K562 treated with DMSO at 1 percent for 12 hours (cell line): ENCODE measurements around the gene PCDHB15. TPM values are rescaled to one million over a fixed set of nuclear protein-coding genes. Genes with fewer than 3 reads are reported as not detected.

Experiments
- total RNA-seq: library from RNA; unstranded; fragments of 300-600 nt; gene quantifications from 2 replicates; pipeline ENCODE4 v1.2.3, GENCODE V29; 2022; ENCODE audit not compliant: insufficient read depth

PCDHB15 gene
- total RNA-seq: 0.33 TPM in 1 of 2 replicates, not detected in the other

GRCh38 chr5:141245250-141245717 is at the start of gene PCDHB15:
Gene PCDHB15 (plus strand): TSS chr5:141245395. CDS start chr5:141245579, 184 bp downstream.

DNA sequence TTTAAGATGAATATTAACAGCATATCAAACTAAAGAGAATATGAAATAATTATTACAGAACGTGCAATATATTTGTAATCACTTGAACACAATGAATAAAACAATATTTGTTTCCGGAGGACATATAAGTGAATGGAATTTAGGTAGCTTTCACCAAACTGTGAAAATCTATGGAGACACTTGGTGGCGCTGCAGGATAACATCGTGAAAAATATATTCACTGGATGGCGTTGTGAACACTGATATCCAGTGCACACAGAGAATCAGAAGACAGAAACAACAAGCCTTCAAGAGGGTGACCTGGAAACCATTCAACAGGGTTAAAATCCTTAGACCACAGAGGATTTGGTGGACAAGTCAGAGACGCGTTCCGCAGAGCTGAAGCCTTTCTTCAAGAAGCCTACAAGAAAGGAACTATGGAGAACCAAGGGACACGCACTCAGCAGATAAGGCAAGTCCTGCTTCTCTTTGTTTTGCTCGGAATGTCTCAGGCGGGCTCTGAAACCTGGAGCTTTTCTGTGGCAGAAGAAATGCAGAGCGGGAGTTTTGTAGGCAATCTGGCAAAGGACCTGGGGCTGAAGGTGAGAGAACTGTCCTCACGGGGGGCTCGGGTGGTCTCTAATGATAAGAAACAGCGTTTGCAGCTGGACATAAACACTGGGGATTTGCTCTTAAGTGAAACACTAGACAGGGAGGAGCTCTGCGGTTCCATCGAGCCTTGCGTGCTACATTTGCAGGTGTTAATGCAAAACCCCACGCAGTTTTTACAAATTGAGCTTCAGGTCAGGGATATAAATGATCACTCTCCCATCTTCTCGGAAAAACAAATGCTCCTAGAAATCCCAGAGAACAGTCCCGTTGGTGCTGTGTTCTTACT is 45.6 kb upstream of the PCDHB15 start, which contains the start of gene PCDHB11:
PCDHB11 (plus strand) TSS at position 269 of the 877 bp plus-strand sequence; CDS start at position 417, 148 bp downstream.

DNA sequence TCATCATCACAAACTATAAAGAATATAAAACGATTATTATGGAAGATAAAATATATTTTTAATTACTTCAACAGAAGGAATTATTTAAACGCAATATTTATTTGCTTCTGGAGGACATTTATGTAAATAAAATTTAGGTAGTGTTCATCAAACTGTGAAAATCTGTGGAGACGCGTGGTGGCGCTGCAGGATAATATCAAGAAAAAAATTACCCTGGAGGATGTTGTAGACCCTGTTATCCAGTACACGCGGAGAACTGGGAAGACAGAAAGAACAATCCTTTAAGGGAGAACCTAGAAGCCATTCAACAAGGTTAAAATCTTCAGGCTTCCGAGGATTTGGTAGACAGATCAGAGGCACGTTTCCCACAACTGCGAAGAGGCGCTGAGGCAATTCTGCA is 36.7 kb upstream of the PCDHB15 start, which contains the start of gene PCDHB12:
PCDHB12 (plus strand) TSS at position 242 of the 400 bp plus-strand sequence. CDS start 189 bp downstream, outside the sequence.

DNA sequence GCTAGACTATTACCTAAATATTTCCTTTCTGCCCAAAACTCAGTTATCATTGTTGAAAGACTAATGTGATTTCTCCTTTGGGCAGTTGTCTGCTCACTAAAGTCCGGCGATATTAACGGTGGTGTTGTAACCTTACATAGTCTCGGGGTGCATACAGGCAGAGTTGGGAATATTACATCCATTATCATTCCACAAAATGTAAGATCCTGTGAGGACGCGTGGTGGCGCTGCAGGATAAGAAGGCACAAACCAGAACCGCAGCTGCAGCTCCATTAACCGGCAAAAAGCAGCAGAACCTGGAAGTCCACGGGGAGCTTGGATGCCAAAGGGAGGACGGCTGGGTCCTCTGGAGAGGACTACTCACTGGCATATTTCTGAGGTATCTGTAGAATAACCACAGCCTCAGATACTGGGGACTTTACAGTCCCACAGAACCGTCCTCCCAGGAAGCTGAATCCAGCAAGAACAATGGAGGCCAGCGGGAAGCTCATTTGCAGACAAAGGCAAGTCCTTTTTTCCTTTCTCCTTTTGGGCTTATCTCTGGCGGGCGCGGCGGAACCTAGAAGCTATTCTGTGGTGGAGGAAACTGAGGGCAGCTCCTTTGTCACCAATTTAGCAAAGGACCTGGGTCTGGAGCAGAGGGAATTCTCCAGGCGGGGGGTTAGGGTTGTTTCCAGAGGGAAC is 31.4 kb upstream of the PCDHB15 start, which contains the start of gene PCDHB13:
PCDHB13 (plus strand) TSS at position 264 of the 684 bp plus-strand sequence; CDS start at position 469, 205 bp downstream.

DNA sequence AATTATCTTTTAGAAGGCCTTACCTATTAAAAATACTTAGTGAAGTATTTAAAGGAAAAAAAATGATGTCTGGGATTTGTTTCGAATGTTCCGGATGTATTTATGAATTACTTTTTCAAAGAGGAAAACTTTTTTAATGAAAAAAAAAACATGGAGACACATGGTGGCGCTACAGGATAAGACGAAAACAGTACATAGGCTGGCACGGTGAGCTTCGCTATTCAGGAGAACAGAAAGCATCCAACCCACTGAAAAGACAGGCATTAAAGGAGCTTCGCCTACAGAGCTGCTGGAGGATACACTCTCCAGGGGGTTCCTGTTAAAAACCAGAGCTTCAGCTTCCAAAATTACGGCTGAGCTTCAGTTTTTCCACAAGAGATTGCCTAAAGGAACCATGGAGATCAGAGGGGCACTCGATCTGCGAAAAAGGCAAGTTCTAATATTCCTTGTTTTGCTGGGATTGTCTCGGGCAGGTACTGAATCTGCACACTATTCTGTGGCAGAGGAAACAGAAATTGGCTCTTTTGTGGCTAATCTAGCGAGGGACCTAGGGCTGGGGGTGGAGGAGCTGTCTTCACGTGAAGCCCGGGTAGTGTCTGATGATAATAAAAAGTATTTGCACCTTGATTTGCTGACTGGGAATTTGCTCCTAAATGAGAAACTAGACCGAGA is 21.9 kb upstream of the PCDHB15 start, which contains the start of gene PCDHB14:
PCDHB14 (plus strand) TSS at position 232 of the 672 bp plus-strand sequence; CDS start at position 395, 163 bp downstream.

Other genes starting within 250 kb of the PCDHB15 start
- not detected in 2 replicates for gene PCDHB1, start 194.0 kb upstream of the PCDHB15 start, total RNA-seq
- 0.14 TPM in 1 of 2 replicates, not detected in the other for gene PCDHB2, start 150.8 kb upstream of the PCDHB15 start, total RNA-seq
- not detected in 2 replicates for gene PCDHB3, start 144.9 kb upstream of the PCDHB15 start, total RNA-seq
- not detected in 2 replicates for gene PCDHB4, start 123.6 kb upstream of the PCDHB15 start, total RNA-seq
- gene PCDHB5, start 110.2 kb upstream of the PCDHB15 start, total RNA-seq: 0.25 TPM in 1 of 2 replicates, not detected in the other
- gene PCDHB6, start 95.3 kb upstream of the PCDHB15 start, total RNA-seq: not detected in 2 replicates
- gene PCDHB7, start 72.8 kb upstream of the PCDHB15 start, total RNA-seq: not detected in 2 replicates
- not detected in 2 replicates for gene PCDHB8, start 67.6 kb upstream of the PCDHB15 start, total RNA-seq
- gene PCDHB16, start 63.0 kb upstream of the PCDHB15 start, total RNA-seq: 0.15 TPM in 1 of 2 replicates, not detected in the other
- not detected in 2 replicates for gene PCDHB9, start 58.2 kb upstream of the PCDHB15 start, total RNA-seq
- gene PCDHB10, start 53.0 kb upstream of the PCDHB15 start, total RNA-seq: not detected in 2 replicates
- gene PCDHB11, start 45.8 kb upstream of the PCDHB15 start, total RNA-seq: not detected in 2 replicates
- not detected in 2 replicates for gene PCDHB12, start 36.7 kb upstream of the PCDHB15 start, total RNA-seq
- gene PCDHB13, start 31.5 kb upstream of the PCDHB15 start, total RNA-seq: 0.26 TPM in 1 of 2 replicates, not detected in the other
- not detected in 2 replicates for gene PCDHB14, start 22.1 kb upstream of the PCDHB15 start, total RNA-seq
- not detected in 2 replicates for gene SLC25A2, start 58.7 kb downstream of the PCDHB15 start, total RNA-seq
- 75.1 and 124 TPM in 2 replicates for gene TAF7, start 75.4 kb downstream of the PCDHB15 start, total RNA-seq
- gene PCDHGA1, start 85.1 kb downstream of the PCDHB15 start, total RNA-seq: 0.19 TPM in 1 of 2 replicates, not detected in the other
- 0.79 TPM in 1 of 2 replicates, not detected in the other for gene PCDHGA2, start 93.4 kb downstream of the PCDHB15 start, total RNA-seq
- 0.30 and 1.1 TPM in 2 replicates for gene PCDHGA3, start 98.4 kb downstream of the PCDHB15 start, total RNA-seq
- 0.28 TPM in 1 of 2 replicates, not detected in the other for gene PCDHGB1, start 104.7 kb downstream of the PCDHB15 start, total RNA-seq
- 1.7 TPM in 1 of 2 replicates, not detected in the other for gene PCDHGA4, start 109.6 kb downstream of the PCDHB15 start, total RNA-seq
- gene PCDHGB2, start 114.6 kb downstream of the PCDHB15 start, total RNA-seq: 0.52 TPM in 1 of 2 replicates, not detected in the other
- gene PCDHGA5, start 118.8 kb downstream of the PCDHB15 start, total RNA-seq: 0.33 TPM in 1 of 2 replicates, not detected in the other
- gene PCDHGB3, start 124.8 kb downstream of the PCDHB15 start, total RNA-seq: 1.2 TPM in 1 of 2 replicates, not detected in the other
- gene PCDHGA6, start 128.5 kb downstream of the PCDHB15 start, total RNA-seq: 0.13 and 0.52 TPM in 2 replicates
- 0.23 TPM in 1 of 2 replicates, not detected in the other for gene PCDHGA7, start 137.3 kb downstream of the PCDHB15 start, total RNA-seq
- gene PCDHGB4, start 142.3 kb downstream of the PCDHB15 start, total RNA-seq: 0.23 TPM in 1 of 2 replicates, not detected in the other
- 0.36 and 0.68 TPM in 2 replicates for gene PCDHGA8, start 147.2 kb downstream of the PCDHB15 start, total RNA-seq
- gene PCDHGB5, start 152.6 kb downstream of the PCDHB15 start, total RNA-seq: 0.50 and 0.74 TPM in 2 replicates
- 0.39 TPM in 1 of 2 replicates, not detected in the other for gene PCDHGA9, start 157.4 kb downstream of the PCDHB15 start, total RNA-seq
- not detected in 2 replicates for gene PCDHGB6, start 162.6 kb downstream of the PCDHB15 start, total RNA-seq
- gene PCDHGA10, start 167.6 kb downstream of the PCDHB15 start, total RNA-seq: 0.19 TPM in 1 of 2 replicates, not detected in the other
- gene PCDHGB7, start 172.3 kb downstream of the PCDHB15 start, total RNA-seq: not detected in 2 replicates
- gene PCDHGA11, start 175.7 kb downstream of the PCDHB15 start, total RNA-seq: not detected in 2 replicates
- not detected in 2 replicates for gene PCDHGA12, start 185.1 kb downstream of the PCDHB15 start, total RNA-seq
- not detected in 2 replicates for gene PCDHGC3, start 230.6 kb downstream of the PCDHB15 start, total RNA-seq
- gene PCDHGC4, start 239.6 kb downstream of the PCDHB15 start, total RNA-seq: not detected in 2 replicates
- gene PCDHGC5, start 243.7 kb downstream of the PCDHB15 start, total RNA-seq: not detected in 2 replicates